H1 (cell line): ENCODE measurements around the gene C22orf39. TPM values are rescaled to one million over a fixed set of nuclear protein-coding genes. Genes with fewer than 3 reads are reported as not detected.
A peak's percentile ranks its signal among the peaks of the same experiment; 100 is the strongest.

ENCODE experiments used
- CTCF ChIA-PET: fragments of 300-600 bp; sonication (Branson Sonifier 250); formaldehyde crosslinking; loops from one replicate; lab custom pipeline; 2021; ENCODE audit not compliant: partially characterized antibody; lab: Charles Lee
- POLR2A ChIA-PET: fragments of 300-600 bp; sonication (Branson Sonifier 250); formaldehyde crosslinking; loops from one replicate; lab custom pipeline; 2021; ENCODE audit warnings: inconsistent platforms; ENCODE audit not compliant: partially characterized antibody; lab: Charles Lee
- DNase-seq, 2 experiments: peaks; one replicate each; pipeline versions ENCODE4 v3.0.0 to v3.0.0-alpha.2; 2010 to 2022; ENCODE audit warnings: low spot score in 2 of 2, low read depth in 1 of 2, mixed read lengths in 1 of 2
- FAIRE-seq: peaks from 2 replicates; lab custom pipeline; 2011; peaks lifted over from hg19 to GRCh38; lab: Jason Lieb, UNC
- H2AFZ ChIP-seq: 2 replicates; pipeline ENCODE4 v1.8.1; 2012; ENCODE audit warnings: low read length, inconsistent platforms
- H2AK5ac ChIP-seq: 2 replicates; pipeline ENCODE4 v1.6.1; 2013; ENCODE audit warnings: low read depth, low read length
- H2BK120ac ChIP-seq: replicated peaks from 2 replicates; pipeline ENCODE3; 2013; ENCODE audit warnings: low read depth, low read length, inconsistent platforms
- H2BK12ac ChIP-seq: 2 replicates; pipeline ENCODE4 v1.6.1; 2013; ENCODE audit warnings: low read depth, low read length
- H2BK15ac ChIP-seq: 2 replicates; pipeline ENCODE4 v1.6.1; 2013; ENCODE audit warnings: low read length
- H2BK20ac ChIP-seq: 2 replicates; pipeline ENCODE4 v1.6.1; 2013; ENCODE audit warnings: low read length
- H2BK5ac ChIP-seq: 2 replicates; pipeline ENCODE4 v1.6.1; 2013; ENCODE audit warnings: low read depth, low read length
- H3K14ac ChIP-seq: 2 replicates; pipeline ENCODE4 v1.6.1; 2013; ENCODE audit warnings: inconsistent platforms; ENCODE audit not compliant: insufficient read length
- H3K18ac ChIP-seq: 2 replicates; pipeline ENCODE4 v1.6.1; 2013; ENCODE audit warnings: low read length; ENCODE audit errors: extremely low read depth
- H3K23ac ChIP-seq: 2 replicates; pipeline ENCODE4 v1.6.1; 2013; ENCODE audit warnings: inconsistent platforms; ENCODE audit not compliant: insufficient read length
- H3K23me2 ChIP-seq: 2 replicates; pipeline ENCODE4 v1.6.1; 2013; ENCODE audit warnings: low read depth, low read length
- H3K27ac ChIP-seq: 2 replicates; pipeline ENCODE4 v1.6.1; 2011; ENCODE audit warnings: low read depth, low read length, inconsistent platforms
- H3K27me3 ChIP-seq, 4 experiments: replicated peaks in 1 of 4; 1 replicate in 1 of 4; 2 replicates in 3 of 4; pipeline versions ENCODE4 v1.6.1 to v1.8.1; 2011 to 2013; ENCODE audit warnings: low read length in 3 of 4, mild to moderate bottlenecking in 3 of 4, inconsistent platforms in 2 of 4, mixed read lengths in 2 of 4, moderate library complexity in 1 of 4; ENCODE audit not compliant: control insufficient read depth in 3 of 4, insufficient read depth in 3 of 4; ENCODE audit errors: extremely low read depth in 1 of 4
- H3K36me3 ChIP-seq, 4 experiments: 2 replicates each; pipeline versions ENCODE4 v1.6.1 to v1.8.1; 2011 to 2013; ENCODE audit warnings: mild to moderate bottlenecking in 4 of 4, low read length in 3 of 4, moderate library complexity in 2 of 4, control low read depth in 1 of 4, inconsistent platforms in 1 of 4; ENCODE audit not compliant: insufficient read depth in 4 of 4, control insufficient read depth in 2 of 4
- H3K4ac ChIP-seq: replicated peaks from 2 replicates; pipeline ENCODE3; 2013; ENCODE audit warnings: low read length, low read depth, mixed read lengths, inconsistent platforms; ENCODE audit not compliant: insufficient read length
- H3K4me1 ChIP-seq, 4 experiments: replicated peaks in 1 of 4; 1 replicate in 1 of 4; 2 replicates in 3 of 4; pipeline versions ENCODE4 v1.6.1 to v1.8.1; 2011 to 2013; ENCODE audit warnings: low read length in 3 of 4, inconsistent platforms in 2 of 4, mixed read lengths in 1 of 4; ENCODE audit not compliant: insufficient read depth in 4 of 4, control insufficient read depth in 3 of 4
- H3K4me2 ChIP-seq, 2 experiments: 2 replicates each; pipeline versions ENCODE4 v1.6.1 to v1.8.1; 2011 to 2013; ENCODE audit warnings: low read depth in 2 of 2, low read length in 2 of 2, control low read depth in 1 of 2, inconsistent platforms in 1 of 2, mild to moderate bottlenecking in 1 of 2; ENCODE audit not compliant: insufficient read depth in 1 of 2
- H3K4me3 ChIP-seq, 4 experiments: fragments of 200-600, 300-600 bp in 1 of 4; sonication (generic), shearing (Covaris generic), sonication (Bioruptor Twin) in 1 of 4; 2 replicates each; pipeline versions ENCODE4 v1.5.1 to v1.8.1; 2011 to 2016; ENCODE audit warnings: low read length in 4 of 4, low read depth in 3 of 4, control low read depth in 2 of 4, inconsistent platforms in 2 of 4, mild to moderate bottlenecking in 2 of 4, mixed read lengths in 1 of 4, moderate library complexity in 1 of 4; ENCODE audit not compliant: insufficient read depth in 2 of 4; ENCODE audit errors: extremely low read depth in 1 of 4
- H3K56ac ChIP-seq: replicated peaks from 2 replicates; pipeline ENCODE3; 2013; ENCODE audit warnings: low read depth, mild to moderate bottlenecking, mixed read lengths, low read length, inconsistent platforms; ENCODE audit not compliant: insufficient read length
- H3K79me1 ChIP-seq: 2 replicates; pipeline ENCODE4 v1.6.1; 2013; ENCODE audit warnings: low read depth, low read length, control low read depth
- H3K79me2 ChIP-seq, 2 experiments: 2 replicates each; pipeline versions ENCODE4 v1.6.1 to v1.8.1; 2012 to 2013; ENCODE audit warnings: low read length in 2 of 2, mild to moderate bottlenecking in 2 of 2, inconsistent platforms in 1 of 2; ENCODE audit not compliant: insufficient read depth in 2 of 2, control insufficient read depth in 1 of 2
- H3K9ac ChIP-seq, 4 experiments: replicated peaks in 1 of 4; 1 replicate in 1 of 4; 2 replicates in 3 of 4; pipeline versions ENCODE4 v1.6.1 to v1.8.1; 2011 to 2013; ENCODE audit warnings: low read depth in 3 of 4, low read length in 3 of 4, control low read depth in 2 of 4, mild to moderate bottlenecking in 2 of 4, moderate library complexity in 2 of 4, inconsistent platforms in 1 of 4; ENCODE audit errors: extremely low read depth in 1 of 4
- H3K9me3 ChIP-seq, 2 experiments: 2 replicates each; pipeline versions ENCODE4 v1.6.1 to v1.8.1; 2012 to 2013; ENCODE audit warnings: mild to moderate bottlenecking in 2 of 2, moderate library complexity in 2 of 2, control low read depth in 1 of 2, inconsistent platforms in 1 of 2, low read depth in 1 of 2, low read length in 1 of 2, mixed read lengths in 1 of 2; ENCODE audit not compliant: insufficient read depth in 2 of 2
- H4K20me1 ChIP-seq, 2 experiments: replicated peaks in 1 of 2; 2 replicates each; pipeline versions ENCODE3 to v1.8.1; 2011 to 2013; ENCODE audit warnings: inconsistent platforms in 2 of 2, low read length in 2 of 2, mild to moderate bottlenecking in 1 of 2; ENCODE audit not compliant: insufficient read depth in 2 of 2, control insufficient read depth in 1 of 2
- H4K5ac ChIP-seq: 2 replicates; pipeline ENCODE4 v1.6.1; 2013; ENCODE audit warnings: low read length, low read depth, mixed read lengths, inconsistent platforms; ENCODE audit not compliant: insufficient read length
- H4K8ac ChIP-seq: 2 replicates; pipeline ENCODE4 v1.8.0; 2013; ENCODE audit warnings: mild to moderate bottlenecking, moderate library complexity, low read length, inconsistent platforms; ENCODE audit not compliant: insufficient read depth; ENCODE audit errors: extremely low read depth
- H4K91ac ChIP-seq: replicated peaks from 2 replicates; pipeline ENCODE3; 2013; ENCODE audit warnings: low read length, mixed read lengths, inconsistent platforms; ENCODE audit not compliant: insufficient read length
- SAP30 ChIP-seq: fragments of 300-600 bp; sonication (generic); IDR thresholded peaks from 2 replicates; pipeline ENCODE4 v1.7.1; 2012; ENCODE audit warnings: low read length, moderate library complexity, mild to moderate bottlenecking, inconsistent platforms; ENCODE audit not compliant: insufficient read depth, insufficient replicate concordance
- SRF ChIP-seq: IDR thresholded peaks from 2 replicates; pipeline ENCODE4 v1.6.1; 2011; ENCODE audit warnings: mild to moderate bottlenecking, low read depth, low read length, moderate library complexity
- TEAD4 ChIP-seq: IDR thresholded peaks from 2 replicates; pipeline ENCODE4 v1.6.1; 2012; ENCODE audit warnings: low read depth, low read length, inconsistent platforms, mixed read lengths
- YY1 ChIP-seq: IDR thresholded peaks from 2 replicates; pipeline ENCODE4 v1.6.1; 2011; ENCODE audit warnings: low read depth, mild to moderate bottlenecking, low read length
- ZNF274 ChIP-seq: IDR thresholded peaks from 2 replicates; pipeline ENCODE4 v1.7.0; 2012; ENCODE audit warnings: low read length, borderline replicate concordance; ENCODE audit errors: extremely low read depth
- WGBS, 2 experiments: shearing (Covaris generic) in 1 of 2; methylation state at CpG; one replicate each; pipeline versions ENCODE4 v1.1.6 to v1.1.7; 2013 to 2015; ENCODE audit warnings: low lambda C conversion rate in 2 of 2, mixed read lengths in 2 of 2, inconsistent platforms in 1 of 2, low coverage in 1 of 2, missing lambda C conversion rate in 1 of 2; ENCODE audit not compliant: insufficient replicate concordance in 2 of 2, insufficient coverage in 1 of 2, insufficient read length in 1 of 2; ENCODE audit errors: extremely low coverage in 1 of 2, missing lambda C conversion rate in 1 of 2; 5-methylcytosine and 5-hydroxymethylcytosine counted together
- polyA plus RNA-seq, 7 experiments: library from polyadenylated mRNA; depleted of rRNA in 3 of 7; stranded (reverse) in 5 of 7; unstranded in 2 of 7; fragments of >200 nt in 5 of 7; fragments of 200-250 nt in 2 of 7; gene quantifications; 1 replicate in 5 of 7; 2 replicates in 1 of 7; 4 replicates in 1 of 7; pipeline versions ENCODE4 v1.2.1 to v1.2.3, GENCODE V29; 2011 to 2013; ENCODE audit warnings: missing spikeins in 2 of 7, mixed read lengths in 2 of 7
- total RNA-seq: library from RNA; stranded (reverse); fragmentation: NEBNext Ultra II Directional; extraction: Animal tissue kit (Norgen Biotek cat#: 25700); gene quantifications from 2 replicates; pipeline ENCODE4 v1.2.1, GENCODE V29; 2021

C22orf39 gene
- total and polyA plus RNA-seq, 2 of the 8 experiments (the other 6 are each of a cell fraction or from before 2014, with no cell fraction given): 22.7 to 27.7 TPM

DNA sequence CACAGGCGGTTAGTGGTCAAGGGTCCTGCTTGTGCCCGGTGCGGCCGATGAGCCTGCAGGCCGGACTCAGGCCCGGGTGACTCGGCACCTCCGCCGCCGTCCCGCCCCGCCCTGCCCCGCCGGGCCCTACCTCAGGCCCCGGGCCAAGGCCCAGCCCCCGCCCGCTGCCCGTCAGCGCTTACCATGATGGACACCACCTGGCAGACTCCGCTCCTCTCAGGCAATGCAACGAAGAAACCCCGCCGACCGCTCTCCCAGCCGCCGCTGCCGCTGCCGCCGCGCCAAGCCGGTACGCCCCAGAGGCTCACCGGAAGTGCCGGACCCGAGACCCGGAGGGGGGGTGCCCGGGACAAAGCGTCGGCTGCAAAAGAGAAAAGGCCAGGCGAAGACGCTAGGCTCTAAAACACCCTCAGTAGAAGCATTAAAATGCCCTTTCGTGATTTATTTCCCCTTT lies 31.4 kb upstream of the C22orf39 start, which contains the start of gene UFD1:
Gene UFD1, minus strand, starts transcription at position 293 of the 454 bp plus-strand sequence. Its CDS starts 108 bp downstream, at position 185.
- peak within 1 kb of the TSS; percentile 72 for H2BK120ac ChIP-seq
- H3K4ac ChIP-seq: peak within 1 kb of the TSS; percentile 58
- CTCF ChIA-PET: no interaction called here
- peak within 1 kb of the TSS; percentile 84 for H3K56ac ChIP-seq
- peaks cover 0 to 8% (median 1%) of the 10 kb centered on the region in 4 experiments; a peak in 2 of 7 replicates for H3K4me1 ChIP-seq
- peak within 1 kb of the TSS; percentile 61 to 99 for H3K4me2 ChIP-seq
- H3K36me3 ChIP-seq: peaks cover 4 to 14% (median 8%) of the 10 kb centered on the region in 4 experiments
- H3K23ac ChIP-seq: no peak within 1 kb of the TSS
- H4K5ac ChIP-seq: peak within 1 kb of the TSS; percentile 97
- DNase-seq (peak in 1 of 2 experiments; percentile 88), FAIRE-seq (no peak)
- H3K4me3 ChIP-seq: peak within 1 kb of the TSS; percentile 87 to 99 (median 94)
- peaks cover 0 to 11% of the 10 kb centered on the region in 2 experiments for H4K20me1 ChIP-seq
- H3K14ac ChIP-seq: no peak within 1 kb of the TSS
- H2BK5ac ChIP-seq: peak within 1 kb of the TSS; percentile 94
- no peaks in the 10 kb centered on the region for H3K9me3 ChIP-seq
- POLR2A ChIA-PET: interaction anchor here (0.6 to 3.7 kb wide), 24 partner anchors 10 to 363 kb away, joined by 3 to 33 read pairs (median 4); partner anchors contain the start of genes C22orf39, HIRA and MRPL40
- H2AK5ac ChIP-seq: no peak within 1 kb of the TSS
- peaks cover 3 to 48% of the 10 kb centered on the region in 2 experiments; a peak in 3 of 4 replicates for H3K79me2 ChIP-seq
- peak within 1 kb of the TSS; percentile 99 for H3K18ac ChIP-seq
- H2BK15ac ChIP-seq: peak within 1 kb of the TSS; percentile 89; the same call in 1 of the 2 replicates
- H3K23me2 ChIP-seq: peaks cover 14% of the 10 kb centered on the region
- no peaks in the 10 kb centered on the region for H3K27me3 ChIP-seq
- peak within 1 kb of the TSS; percentile 100 for H3K27ac ChIP-seq
- H4K8ac ChIP-seq: peak within 1 kb of the TSS; percentile 98
- peak within 1 kb of the TSS; percentile 94; the same call in 1 of the 2 replicates for H2BK12ac ChIP-seq
- WGBS, 2 experiments: 0% methylated on average over 30 of the region's 42 CpGs; no CpG with 5 or more reads in 1 of the 2 experiments
- peak within 1 kb of the TSS; percentile 100 for H2AFZ ChIP-seq
- H4K91ac ChIP-seq: peak within 1 kb of the TSS; percentile 38
- no peak within 1 kb of the TSS for H2BK20ac ChIP-seq
- peaks cover 5% of the 10 kb centered on the region for H3K79me1 ChIP-seq
- peak within 1 kb of the TSS; percentile 95 to 99 (median 97) for H3K9ac ChIP-seq
- TF ChIP-seq ZNF274 (no peak), YY1 (no peak), SAP30 (no peak), SRF (no peak), TEAD4 (no peak)
